Measurements from ENCODE around the gene VAV2. TPM values are rescaled to one million over a fixed set of nuclear protein-coding genes. Genes with fewer than 3 reads are reported as not detected.
"Not testable (repeated sequence)": the region's sequence is repeated elsewhere in the genome, so short reads cannot be mapped to it uniquely, and the experiment has no call there.

The VAV2 gene
- total RNA-seq, 1 donor from 2014 or later = 21.0 TPM

DNA sequence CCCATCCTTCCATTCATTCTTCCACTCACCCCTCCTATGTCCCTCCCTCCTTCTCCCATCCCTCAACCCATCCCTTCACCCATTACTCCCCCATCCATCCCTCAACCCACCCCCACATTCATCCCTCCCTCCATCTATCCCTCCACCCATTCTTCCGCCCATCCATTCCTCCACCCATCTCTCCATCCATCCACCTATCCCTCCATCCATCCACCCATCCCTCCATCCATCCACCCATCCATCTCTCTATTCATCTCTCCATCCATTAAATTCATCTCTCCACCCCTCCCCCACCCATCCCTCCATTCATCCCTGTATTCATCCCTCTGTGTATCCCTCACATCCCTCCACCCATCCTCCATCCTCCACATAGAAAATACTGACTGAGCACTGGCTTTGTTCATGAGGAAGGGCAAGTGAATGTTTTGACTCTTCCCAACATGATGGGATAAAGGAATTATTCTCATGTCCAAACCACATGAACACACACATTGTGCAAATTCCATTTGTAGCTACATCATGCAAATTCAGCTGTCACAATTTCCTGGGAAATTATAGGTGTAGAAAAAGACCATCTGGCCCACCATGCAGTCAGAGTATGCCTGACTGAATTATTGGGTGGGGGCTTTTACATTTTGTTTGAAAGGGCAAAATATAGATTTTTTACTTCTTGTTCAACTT lies 6.9 kb upstream of the VAV2 start:
- DNase-seq (ENCODE audit: low read depth, low spot score) = no peak

DNA sequence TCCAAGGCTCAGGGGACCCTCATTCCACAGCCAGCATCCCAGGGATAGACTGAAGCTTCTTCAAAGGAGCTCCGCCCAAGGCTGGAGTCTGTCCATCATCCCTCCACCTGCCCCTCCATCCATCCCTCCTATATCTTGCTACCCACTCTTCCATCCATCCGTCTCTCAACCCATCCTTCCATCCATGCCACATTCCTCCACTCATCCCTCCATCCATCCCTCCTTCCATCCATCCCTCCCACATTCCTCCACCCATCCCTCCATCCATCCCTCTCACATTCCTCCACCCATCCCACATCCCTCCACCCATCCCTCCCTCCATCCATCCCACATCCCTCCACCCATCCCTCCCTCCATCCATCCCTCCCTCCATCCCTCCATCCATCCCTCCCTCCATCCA lies 5.5 kb upstream of the VAV2 start:
- DNase-seq (ENCODE audit: low read depth, low spot score) = no peak

DNA sequence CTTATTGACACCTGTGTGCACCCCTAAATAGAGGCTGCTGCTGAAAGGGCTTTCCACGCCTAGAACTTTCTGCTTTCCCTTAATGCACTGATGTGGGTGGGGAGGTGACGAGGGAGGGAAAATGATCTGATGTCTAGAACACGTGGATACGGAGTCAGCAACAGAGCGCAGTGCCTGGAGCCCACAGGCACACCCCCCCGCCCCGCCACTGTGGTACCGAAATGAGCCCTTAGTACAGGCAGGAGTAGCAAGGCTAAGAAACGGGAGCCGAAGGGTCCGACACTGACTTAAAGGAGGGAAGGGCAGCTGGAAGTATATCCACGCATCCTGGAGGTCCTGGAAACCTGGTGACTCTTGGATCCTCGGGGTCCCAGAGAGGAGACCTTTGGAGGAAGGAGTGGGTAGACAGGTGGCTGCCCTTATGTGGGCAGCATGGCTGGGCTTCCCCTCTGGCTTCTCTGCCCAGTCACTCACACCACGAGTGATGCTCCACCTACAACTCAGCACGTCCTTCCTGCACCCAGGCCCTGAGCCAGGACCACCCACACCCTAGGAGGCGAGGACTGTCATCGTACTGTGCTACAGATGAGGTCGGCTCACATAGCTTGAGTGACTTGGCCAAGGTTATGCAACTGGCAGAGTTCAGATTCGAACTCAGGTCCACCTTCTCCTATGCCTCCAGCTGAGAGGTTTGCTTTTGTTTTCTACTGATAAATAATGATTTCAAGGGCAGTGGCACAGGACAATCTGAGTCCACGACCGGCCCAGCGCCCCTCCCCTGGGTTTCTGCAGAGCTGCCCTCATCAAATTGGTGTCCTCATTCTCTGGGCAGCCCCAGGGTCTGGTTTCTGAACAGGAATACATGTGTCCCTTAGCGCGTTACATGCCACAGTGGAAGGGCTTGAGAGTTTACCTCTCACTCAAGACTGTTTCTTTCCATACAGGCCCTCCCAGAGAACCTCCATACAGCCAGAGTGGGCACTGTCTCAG lies 4.7 kb upstream of the VAV2 start:
- DNase-seq (ENCODE audit: low read depth, low spot score) = no peak

DNA sequence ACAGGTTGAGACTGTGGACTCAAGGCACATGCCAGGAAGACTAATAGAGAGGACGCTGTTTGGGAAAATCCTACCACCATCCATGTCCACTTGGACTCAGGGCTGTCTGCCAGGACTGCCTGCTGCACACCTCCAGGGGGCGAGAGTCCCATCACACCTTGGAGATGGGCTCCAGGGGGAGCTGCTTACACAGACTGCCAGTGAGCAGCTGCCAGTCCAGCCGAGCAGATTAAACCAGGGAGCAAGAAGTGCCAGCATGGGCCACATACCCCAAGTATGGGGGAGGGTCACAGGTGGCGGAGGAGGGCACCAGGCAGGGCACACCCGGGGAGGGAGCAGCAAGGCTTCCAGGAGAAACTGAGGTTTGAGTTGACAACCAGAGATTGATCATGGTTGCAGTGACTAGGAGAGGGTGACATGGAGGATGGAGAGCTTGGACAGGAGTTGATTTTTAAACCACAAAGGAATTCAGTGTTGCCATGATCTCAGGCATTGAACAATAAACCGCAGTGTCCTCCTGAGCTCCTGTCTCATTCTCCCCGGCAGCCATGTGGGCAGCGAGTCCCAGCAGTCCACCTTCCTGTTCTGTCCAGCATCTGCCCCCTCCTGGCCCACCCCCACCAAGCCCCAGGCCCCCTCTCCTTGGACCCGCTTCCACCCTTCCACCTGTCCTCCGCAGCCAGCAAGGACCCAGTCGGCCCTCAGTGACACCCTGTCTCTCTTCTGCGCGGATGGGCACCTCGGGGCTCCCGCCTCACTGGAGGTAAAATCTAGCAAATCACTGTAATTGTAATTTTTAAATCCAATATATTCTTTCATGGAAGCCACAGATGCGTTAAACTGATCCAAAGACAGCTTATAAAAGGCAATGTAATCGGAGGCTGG lies 3.1 kb upstream of the VAV2 start:
- no peak for DNase-seq (ENCODE audit: low read depth, low spot score)

DNA sequence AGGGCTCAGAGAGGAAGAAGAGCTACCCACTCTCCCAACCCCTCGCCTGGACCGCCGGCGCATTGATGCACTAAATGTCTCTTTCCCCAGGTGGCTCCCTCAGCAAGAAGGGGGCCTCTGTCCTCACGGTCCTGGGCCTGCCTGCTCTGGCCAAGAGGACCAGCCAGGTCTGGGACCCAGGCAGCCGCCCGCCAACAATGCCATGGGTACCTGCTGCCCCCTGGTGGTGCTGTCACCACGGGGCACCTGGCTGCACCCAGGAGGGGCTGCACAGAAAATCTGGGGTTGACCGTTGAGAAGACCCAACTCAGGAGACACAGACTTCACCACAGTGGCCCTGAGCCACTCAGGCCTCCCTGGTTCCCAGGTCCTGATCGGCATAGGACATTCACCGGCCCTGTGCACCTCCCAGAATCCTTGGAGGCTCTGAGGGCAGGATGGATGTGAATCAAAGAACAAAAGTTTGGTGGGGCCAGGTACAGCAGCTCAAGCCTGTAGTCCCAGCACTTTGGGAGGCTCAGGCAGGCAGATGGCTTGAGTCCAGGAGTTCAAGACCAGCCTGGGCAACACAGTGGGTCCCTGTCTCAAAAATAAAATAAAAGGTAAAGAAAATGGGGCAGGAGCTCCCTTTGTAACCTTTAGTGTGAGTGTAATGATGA lies 2.4 kb upstream of the VAV2 start:
- no peak for DNase-seq (ENCODE audit: low read depth, low spot score)

DNA sequence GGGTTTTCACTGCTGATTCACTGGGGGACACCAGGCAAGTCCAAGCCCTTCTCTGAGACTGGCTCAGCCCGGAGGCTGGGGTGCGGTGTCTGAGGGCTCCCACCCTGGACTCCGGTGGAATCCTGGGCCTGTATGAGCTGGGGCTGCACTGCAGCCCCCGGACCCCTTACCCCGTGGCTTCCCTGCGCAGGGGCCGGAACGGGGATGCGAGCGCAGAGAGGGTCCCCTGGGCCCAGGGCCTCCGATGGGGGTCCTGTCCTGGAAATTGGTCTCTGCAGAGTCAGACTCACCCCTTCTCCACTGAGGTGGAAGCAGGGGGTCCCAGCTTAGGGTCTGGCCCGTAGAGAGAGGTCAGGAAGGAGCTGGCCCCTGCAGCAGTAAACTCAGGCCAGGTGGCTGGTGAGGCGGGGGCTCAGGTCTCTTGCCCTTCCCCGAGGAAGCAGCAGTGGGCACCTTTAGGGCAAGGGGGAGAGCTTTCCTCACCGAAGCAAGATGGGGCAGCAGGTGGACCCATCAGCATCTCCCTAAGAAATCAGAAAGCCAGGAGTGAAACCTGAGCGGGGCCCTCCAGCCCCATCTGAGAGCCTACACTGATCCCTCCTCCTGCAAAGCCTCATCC lies 1.6 kb upstream of the VAV2 start:
- DNase-seq (ENCODE audit: low read depth, low spot score) = no peak

DNA sequence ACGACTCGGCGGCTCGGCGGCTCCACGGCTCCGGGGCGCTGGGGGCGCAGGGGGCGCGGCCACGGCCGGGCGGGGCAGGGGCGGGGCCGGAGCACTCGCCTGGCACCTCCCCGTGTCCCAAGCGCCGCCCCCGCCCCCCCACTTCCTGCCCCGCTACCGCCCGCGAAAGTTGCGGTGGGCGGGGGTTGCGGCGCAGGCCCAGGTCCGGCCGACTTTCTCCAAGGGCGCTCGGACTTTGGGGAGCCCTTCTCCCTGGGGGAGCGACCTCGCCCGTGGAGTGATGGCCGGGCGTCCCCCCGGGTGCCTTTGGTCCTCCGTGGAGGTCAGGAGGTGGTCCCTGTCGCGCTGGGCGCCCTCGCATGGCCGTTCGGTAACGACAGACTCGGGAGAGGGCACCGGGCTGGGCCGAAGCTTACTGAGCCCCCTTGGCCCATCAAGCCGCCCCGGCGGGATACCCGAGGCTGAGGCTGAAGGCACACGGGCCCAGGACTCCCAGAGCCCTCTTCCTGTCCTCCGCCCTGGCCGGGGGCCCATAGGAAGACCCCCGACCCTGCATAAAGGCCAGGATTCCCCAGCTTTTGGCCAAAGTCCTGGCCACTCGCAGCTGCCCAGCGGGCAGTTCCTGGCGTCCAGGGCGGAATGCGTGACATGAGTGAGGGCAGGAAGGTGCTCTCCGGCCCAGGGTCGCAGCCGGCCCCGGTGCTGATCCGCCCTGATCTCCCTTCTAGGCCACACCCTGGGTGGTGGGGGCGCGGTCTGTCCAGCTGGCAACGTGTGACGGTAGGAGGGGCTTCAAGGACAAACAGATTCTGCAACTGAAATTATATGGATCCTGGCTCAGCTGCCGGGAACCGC lies 883 bp upstream of the VAV2 start:
- no peak for DNase-seq (ENCODE audit: low read depth, low spot score)

DNA sequence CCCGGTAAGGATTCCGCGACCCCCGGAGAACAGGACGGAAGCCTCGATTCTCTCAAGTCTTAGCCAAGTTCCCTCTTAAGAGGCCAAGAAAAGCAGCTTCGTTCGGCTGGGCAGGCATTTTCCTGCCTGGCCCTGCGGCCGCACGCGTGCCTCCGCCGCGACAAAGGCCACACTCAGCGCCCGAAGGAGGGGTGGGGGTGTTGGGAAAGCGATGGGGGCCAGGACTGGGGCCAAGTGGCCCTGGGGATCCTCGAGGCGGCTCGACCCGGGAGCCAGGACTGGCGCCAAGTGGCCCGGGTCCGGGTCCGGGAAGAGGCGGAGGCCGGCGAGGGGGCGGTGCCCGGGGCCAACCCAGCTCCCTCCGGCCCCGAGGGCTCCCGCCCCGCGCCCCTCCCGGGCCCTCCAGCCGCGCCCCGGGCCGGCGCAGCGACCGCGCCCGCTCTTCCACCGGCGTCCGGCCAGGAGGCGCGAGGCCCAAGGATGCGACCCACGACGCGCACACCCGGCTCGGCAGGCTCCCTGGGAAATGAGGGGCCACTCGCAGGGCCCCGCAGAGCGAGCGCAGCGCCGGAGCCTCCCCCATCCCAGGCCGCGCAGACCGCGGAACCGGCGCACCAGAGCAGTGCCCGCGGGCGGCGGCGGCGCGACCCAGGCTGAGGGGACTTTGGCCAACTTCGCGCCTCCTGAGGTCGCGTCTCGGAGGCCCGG lies 756 bp downstream of the VAV2 start:
- DNase-seq (ENCODE audit: low read depth, low spot score) = no peak

DNA sequence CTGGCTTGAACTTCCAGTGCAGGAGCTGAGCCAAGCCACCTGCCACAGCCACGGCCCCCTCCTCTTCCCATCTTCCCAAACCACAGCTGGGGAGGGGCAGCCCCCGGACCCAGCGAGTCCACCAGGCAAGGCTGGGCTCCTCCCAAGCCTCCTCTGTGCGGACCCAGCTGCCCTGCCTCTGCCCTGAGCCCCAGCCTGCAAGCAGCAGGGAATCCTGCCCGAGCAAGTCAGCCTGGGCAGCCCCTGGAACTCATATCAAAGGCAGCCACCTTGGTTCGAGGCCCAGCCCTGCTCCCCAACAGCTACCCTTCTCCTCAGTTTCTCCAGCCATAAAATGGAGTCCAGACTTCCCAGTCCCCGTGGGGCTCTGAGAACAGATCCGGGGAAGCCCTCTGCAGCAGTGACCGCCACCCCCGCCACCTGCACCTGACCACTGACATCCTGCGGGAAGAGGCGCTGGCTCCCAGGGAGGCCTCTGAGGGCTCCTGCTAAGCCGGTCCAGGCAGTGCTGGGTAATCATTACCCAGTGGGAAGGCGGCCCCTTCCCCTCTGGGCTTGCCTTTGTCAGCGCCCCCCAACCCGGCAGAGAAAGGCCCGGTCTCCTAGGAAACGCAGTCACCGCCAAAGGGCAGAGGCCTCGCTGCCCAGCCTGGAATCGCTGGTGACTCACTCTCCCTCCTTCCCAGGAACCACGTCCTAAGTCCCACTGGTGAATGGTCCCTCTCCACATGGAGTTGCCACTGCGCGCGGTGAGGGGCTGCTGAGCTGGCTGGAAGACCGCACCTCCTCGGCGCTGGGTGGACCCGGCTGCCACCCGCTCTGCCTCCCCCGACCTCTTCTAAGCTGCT lies 1.5 kb downstream of the VAV2 start:
- DNase-seq (ENCODE audit: low read depth, low spot score) = peak; percentile 37

DNA sequence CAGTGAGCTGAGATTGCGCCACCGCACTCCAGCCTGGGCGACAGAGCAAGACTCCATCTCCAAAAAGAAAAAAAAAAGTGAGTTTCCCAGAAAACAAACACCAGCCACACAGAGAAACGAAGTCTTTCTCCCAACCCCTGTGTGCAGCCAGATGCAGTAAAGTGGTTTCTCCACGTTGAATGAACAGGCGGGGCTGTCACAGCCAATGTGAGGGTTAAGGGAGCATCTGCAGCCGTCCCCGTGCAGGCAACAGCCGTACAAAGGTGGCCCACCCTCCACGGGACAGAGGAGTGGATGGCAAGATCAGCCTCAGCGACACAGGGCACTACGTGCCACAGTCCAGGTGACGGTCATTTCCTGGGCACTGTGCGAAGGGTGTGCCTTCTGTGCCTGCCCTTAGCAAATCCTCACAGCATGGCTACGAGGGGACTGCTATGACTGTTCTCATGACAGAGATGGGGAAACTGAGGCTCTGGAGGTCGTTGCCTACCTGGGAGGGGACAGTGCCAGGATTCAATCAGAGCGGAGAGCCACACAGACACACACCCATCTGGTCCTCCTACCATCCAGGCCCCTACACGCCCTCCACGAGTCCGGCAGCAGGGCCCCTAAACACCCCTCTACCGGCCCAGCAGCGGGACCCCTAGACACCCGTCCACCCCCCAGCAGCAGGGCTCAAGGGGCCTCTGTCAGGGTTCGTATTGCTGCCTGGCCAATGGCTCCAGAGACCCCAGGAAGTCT lies 2.3 kb downstream of the VAV2 start:
- no peak for DNase-seq (ENCODE audit: low read depth, low spot score)

DNA sequence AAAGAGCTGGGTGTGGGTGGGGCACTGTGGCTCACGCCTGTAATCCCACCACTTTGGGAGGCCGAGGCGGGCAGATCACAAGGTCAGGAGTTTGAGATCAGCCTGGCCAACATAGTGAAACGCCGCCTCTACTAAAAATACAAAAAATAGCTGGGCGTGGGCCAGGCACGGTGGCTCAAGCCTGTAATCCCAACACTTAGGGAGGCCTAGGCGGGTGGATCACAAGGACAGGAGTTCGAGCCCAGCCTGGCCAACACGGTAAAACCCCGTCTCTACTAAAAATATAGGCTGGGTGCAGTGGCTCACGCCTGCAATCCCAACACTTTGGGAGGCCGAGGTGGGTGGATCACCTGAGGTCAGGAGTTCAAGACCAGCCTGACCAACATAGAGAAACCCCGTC lies 3.4 kb downstream of the VAV2 start:
- DNase-seq (ENCODE audit: low read depth, low spot score) = not testable (repeated sequence)

DNA sequence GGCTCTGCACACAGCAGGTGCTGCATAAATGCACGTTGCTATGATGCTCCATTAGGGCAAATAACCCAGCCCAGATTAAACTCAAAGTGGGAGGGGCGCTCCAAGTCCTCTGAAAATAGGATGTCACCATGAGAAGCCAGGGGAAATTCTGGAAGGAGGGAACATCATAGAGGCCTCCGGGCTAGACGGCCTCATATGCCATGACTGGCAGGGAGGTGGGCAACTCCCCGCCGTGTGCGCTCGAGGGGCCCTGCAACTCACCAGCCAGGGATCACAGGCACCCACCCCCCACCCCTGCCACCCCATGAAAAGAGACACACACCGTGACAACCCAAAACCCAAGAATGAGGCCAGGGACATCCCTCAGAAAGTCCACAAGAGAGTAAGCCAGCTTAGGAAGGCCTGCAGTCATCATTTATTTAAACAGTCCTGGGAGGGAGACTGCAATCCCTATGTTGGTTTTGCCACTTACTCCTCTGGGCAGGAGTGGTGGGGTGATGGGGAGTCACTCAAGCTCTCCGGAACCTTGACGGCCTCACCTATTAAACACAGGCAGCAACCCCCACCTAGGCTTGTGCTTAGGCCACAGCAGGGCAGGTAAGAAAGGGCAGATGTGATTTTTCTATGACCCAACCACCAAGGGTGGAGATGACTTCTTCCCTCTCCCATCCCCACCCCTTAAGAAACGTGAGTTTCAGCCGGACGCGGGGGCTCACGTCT lies 4.0 kb downstream of the VAV2 start:
- DNase-seq (ENCODE audit: low read depth, low spot score) = no peak

DNA sequence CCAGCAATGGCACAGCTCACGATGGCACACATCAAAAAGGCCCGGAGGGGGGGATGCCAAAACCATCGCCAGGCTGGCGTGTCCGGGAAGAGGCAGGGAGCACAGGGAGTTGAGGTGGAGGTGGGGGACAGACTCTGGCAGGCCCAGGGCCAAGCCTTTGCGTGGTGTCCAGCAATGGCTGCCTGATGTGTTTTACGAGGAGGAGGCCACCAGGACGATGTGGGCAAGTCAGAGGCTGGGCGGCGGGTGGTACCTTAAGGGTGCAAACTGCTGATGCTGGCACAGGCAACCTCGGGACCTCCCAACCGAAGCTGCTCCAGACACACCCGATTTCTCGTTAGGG lies 4.7 kb downstream of the VAV2 start:
- no peak for DNase-seq (ENCODE audit: low read depth, low spot score)

DNA sequence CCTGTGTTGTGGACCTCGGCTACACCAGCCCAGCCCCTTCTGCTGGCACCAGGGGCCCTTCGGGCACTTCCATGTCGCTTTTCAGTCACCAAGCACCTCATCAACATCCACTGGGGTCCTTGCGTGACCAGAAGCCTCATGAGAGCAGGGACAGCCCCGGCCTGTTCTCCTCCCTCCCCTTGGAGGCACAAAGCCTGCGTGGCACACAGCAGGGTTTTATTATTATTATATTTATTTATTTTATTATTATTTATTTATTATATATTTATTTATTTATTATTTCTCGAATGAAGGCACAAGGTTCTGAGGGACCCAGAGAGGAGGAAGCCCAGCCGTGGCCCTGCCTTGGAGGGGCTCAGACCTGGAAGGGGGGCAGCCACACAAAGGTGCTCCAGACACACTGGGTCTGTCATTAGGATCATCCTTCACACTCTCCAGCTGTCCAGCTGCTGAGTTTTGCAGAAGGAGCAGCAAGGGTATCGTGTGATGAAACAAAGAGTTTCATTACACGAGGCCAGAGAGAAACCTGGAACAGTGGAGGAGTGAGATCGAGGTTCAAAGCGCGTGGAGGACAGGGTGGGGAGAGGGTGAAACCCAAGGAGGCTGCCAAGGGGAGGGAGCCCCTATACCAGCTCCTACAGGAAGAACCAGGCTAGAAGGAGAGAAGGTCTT lies 5.2 kb downstream of the VAV2 start:
- DNase-seq (ENCODE audit: low read depth, low spot score) = no peak

DNA sequence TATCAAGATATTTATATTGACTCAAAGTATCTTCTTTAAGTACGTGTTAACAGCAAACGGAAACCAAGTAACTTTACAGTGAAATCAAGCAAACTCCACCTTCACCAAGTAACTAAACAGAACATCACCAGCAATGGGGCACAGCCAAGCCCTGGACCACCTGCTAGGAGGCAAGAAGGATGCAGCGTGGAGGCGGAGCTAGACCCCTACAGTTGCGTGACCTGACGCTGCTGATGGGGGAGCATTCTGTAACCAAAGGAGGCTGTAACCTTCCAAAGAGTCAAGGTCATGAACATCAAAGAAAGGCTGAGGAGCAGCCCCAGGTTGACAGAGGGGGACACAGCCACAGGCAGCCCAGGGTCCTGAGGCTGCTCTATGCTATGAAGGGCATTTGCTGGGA lies 6.1 kb downstream of the VAV2 start:
- DNase-seq (ENCODE audit: low read depth, low spot score) = no peak

DNA sequence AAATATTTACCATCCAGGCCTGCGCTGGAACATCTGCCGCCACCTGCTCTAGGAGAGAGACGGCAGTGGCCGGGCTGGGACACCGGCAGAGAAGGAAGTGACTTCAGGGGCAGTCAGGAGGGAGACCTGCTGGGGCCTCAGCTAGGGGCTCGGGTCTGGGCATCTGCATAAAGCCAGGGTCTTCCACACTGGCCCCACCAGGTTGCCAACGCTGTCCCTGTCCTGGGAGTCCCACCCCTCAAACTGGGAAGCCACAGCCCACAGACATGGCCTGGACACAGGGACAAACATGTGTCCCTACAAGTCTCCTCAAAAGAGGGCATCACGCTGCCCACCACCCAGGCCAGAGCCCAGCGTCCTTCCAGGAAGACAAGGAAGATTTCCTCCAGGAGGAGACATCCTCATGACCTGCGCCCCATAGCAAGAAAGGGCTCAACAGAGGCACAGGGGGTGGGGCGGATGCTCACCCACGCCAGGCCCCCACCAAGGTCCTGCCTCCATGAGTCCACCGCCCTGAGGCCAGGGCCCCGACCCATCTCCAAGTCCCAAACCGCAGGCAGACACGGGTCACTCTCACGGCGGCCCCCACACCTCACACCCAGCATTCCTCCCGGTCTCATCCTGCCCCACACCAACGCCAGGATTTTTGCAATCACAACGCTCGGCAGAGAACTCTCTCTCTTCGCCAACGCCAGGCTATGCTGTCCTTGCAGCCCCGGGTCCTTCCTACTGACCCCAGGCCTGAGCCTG lies 9.0 kb downstream of the VAV2 start:
- no peak for DNase-seq (ENCODE audit: low read depth, low spot score)

Measured in pulmonary artery endothelial cell (primary cell).